ENCODE measurements around the gene GPC5. TPM values are rescaled to one million over a fixed set of nuclear protein-coding genes. Genes with fewer than 3 reads are reported as not detected.

Gene GPC5
- total and polyA plus RNA-seq, 2 donors (not counting 3 experiments of a cell fraction or from before 2014, with no cell fraction given): 0.59 to 0.97 TPM

- FAIRE-seq (no peak), DNase-seq (ENCODE audit: low read depth, low spot score) (no peak)
- TF ChIP-seq FOS (IDR thresholded peaks at IDR 0.05; ENCODE audit: borderline replicate concordance, insufficient read depth, low read length) (no peak), CTCF (IDR thresholded peaks at IDR 0.05; ENCODE audit: extremely low read depth in 1 of 2, insufficient read depth in 1 of 2, low read depth in 1 of 2, low read length in 2 of 2) (peak in 1 of 2 donors; percentile 24), MAX (IDR thresholded peaks at IDR 0.05; ENCODE audit: insufficient read depth, insufficient read length) (no peak)
- Histone ChIP-seq H3K9me3 (replicated peaks; ENCODE audit: control insufficient read depth, insufficient read depth, low read length) (no peaks in the 10 kb centered on the region), H3K4me3 (replicated peaks in 1 of 3; ENCODE audit: insufficient read depth in 1 of 3, low read depth in 1 of 3, low read length in 3 of 3) (no peak overlapping the region), H3K9ac (replicated peaks; ENCODE audit: extremely low read depth, insufficient read depth, low read length) (no peak overlapping the region), H3K9me1 (replicated peaks; ENCODE audit: control insufficient read depth, extremely low read depth, insufficient read depth, low read length) (no peaks in the 10 kb centered on the region), H2AFZ (ENCODE audit: low read depth, low read length) (no peak overlapping the region), H3K79me2 (ENCODE audit: control insufficient read depth, insufficient read depth, low read length) (no peaks in the 10 kb centered on the region), H4K20me1 (replicated peaks; ENCODE audit: control insufficient read depth, extremely low read depth, insufficient read depth, low read length) (no peaks in the 10 kb centered on the region), H3K4me2 (ENCODE audit: insufficient read depth, low read length) (no peak overlapping the region), H3K27ac (ENCODE audit: insufficient read depth, low read depth, low read length) (no peak overlapping the region), H3K27me3 (ENCODE audit: control insufficient read depth in 2 of 2, insufficient read depth in 2 of 2, low read length in 2 of 2) (no peaks in the 10 kb centered on the region), H3K4me1 (ENCODE audit: control insufficient read depth, extremely low read depth, insufficient read depth, low read length) (no peaks in the 10 kb centered on the region), H3K36me3 (ENCODE audit: control insufficient read depth in 2 of 2, extremely low read depth in 1 of 2, insufficient read depth in 2 of 2, low read length in 2 of 2) (no peaks in the 10 kb centered on the region)
- dilution Hi-C loops (cut with MboI; ENCODE audit: extremely low pct_ligation_motif_present, low sequenced_read_pairs): no loop called here
- ChIA-PET CTCF (interaction anchor here (1.9 to 2.1 kb wide), 2 partner anchors 24 to 106 kb away, joined by 5 to 8 read pairs; no protein-coding TSS in a partner anchor), POLR2A (no interaction called here)
- no TSS peak for BruUV-seq (replicated peaks)
- intact Hi-C loops (cut with micrococcal nuclease): loop anchor here (2.0 kb wide), 1 partner anchor 106 kb away; no protein-coding TSS in a partner anchor
Measured at GRCh38 chr13:91922969-91923592, 524.7 kb downstream of the GPC5 start.

- no peaks in the 10 kb centered on the region for H3K27me3 ChIP-seq (ENCODE audit: control insufficient read depth in 2 of 2, insufficient read depth in 2 of 2, low read length in 2 of 2)
- no peak overlapping the region for H3K4me2 ChIP-seq (ENCODE audit: insufficient read depth, low read length)
- no peaks in the 10 kb centered on the region for H3K79me2 ChIP-seq (ENCODE audit: control insufficient read depth, insufficient read depth, low read length)
- ChIA-PET CTCF (no interaction called here), POLR2A (no interaction called here)
- H3K9ac ChIP-seq (replicated peaks; ENCODE audit: extremely low read depth, insufficient read depth, low read length): no peak overlapping the region
- intact Hi-C loops (cut with micrococcal nuclease): no loop called here
- H3K4me1 ChIP-seq (ENCODE audit: control insufficient read depth, extremely low read depth, insufficient read depth, low read length): no peaks in the 10 kb centered on the region
- DNase-seq (ENCODE audit: low read depth, low spot score) (no peak), FAIRE-seq (peak; percentile 21)
- no peak overlapping the region for H3K27ac ChIP-seq (ENCODE audit: insufficient read depth, low read depth, low read length)
- no TSS peak for BruUV-seq (replicated peaks)
- no peaks in the 10 kb centered on the region for H3K9me1 ChIP-seq (replicated peaks; ENCODE audit: control insufficient read depth, extremely low read depth, insufficient read depth, low read length)
- H3K36me3 ChIP-seq (ENCODE audit: control insufficient read depth in 2 of 2, extremely low read depth in 1 of 2, insufficient read depth in 2 of 2, low read length in 2 of 2): no peaks in the 10 kb centered on the region
- dilution Hi-C loops (cut with MboI; ENCODE audit: extremely low pct_ligation_motif_present, low sequenced_read_pairs): no loop called here
- no peaks in the 10 kb centered on the region for H4K20me1 ChIP-seq (replicated peaks; ENCODE audit: control insufficient read depth, extremely low read depth, insufficient read depth, low read length)
- TF ChIP-seq FOS (IDR thresholded peaks at IDR 0.05; ENCODE audit: borderline replicate concordance, insufficient read depth, low read length) (no peak), POLR2AphosphoS5 (IDR thresholded peaks at IDR 0.05; ENCODE audit: insufficient read depth, low read depth, low read length) (no peak), JUN (IDR thresholded peaks at IDR 0.05; ENCODE audit: borderline replicate concordance, insufficient read depth, insufficient read length, low read depth) (no peak), MAX (IDR thresholded peaks at IDR 0.05; ENCODE audit: insufficient read depth, insufficient read length) (no peak), POLR2A (IDR thresholded peaks at IDR 0.05; ENCODE audit: low read depth, low read length) (no peak), MYC (IDR thresholded peaks at IDR 0.05; ENCODE audit: low read depth, low read length) (no peak), CTCF (IDR thresholded peaks at IDR 0.05; ENCODE audit: extremely low read depth in 1 of 2, insufficient read depth in 1 of 2, low read depth in 1 of 2, low read length in 2 of 2) (no peak), EZH2 (IDR thresholded peaks at IDR 0.05; ENCODE audit: borderline replicate concordance, low read depth, low read length, severe bottlenecking) (no peak), GATA2 (IDR thresholded peaks at IDR 0.05; ENCODE audit: insufficient read depth, insufficient read length, low read depth, low read length) (no peak)
- no peak overlapping the region for H2AFZ ChIP-seq (ENCODE audit: low read depth, low read length)
- H3K9me3 ChIP-seq (replicated peaks; ENCODE audit: control insufficient read depth, insufficient read depth, low read length): no peaks in the 10 kb centered on the region
- no peak overlapping the region for H3K4me3 ChIP-seq (replicated peaks in 1 of 3; ENCODE audit: insufficient read depth in 1 of 3, low read depth in 1 of 3, low read length in 3 of 3)
Measured at GRCh38 chr13:91930687-91931086, 532.3 kb downstream of the GPC5 start.

All from endothelial cell of umbilical vein (primary cell).